H1 (cell line): ENCODE measurements around the gene EGLN3. TPM values are rescaled to one million over a fixed set of nuclear protein-coding genes. Genes with fewer than 3 reads are reported as not detected.

Experiments used
- CTCF ChIA-PET: fragments of 300-600 bp; sonication (Branson Sonifier 250); formaldehyde crosslinking; loops from one replicate; lab custom pipeline; 2021; ENCODE audit not compliant: partially characterized antibody; lab: Charles Lee
- POLR2A ChIA-PET: fragments of 300-600 bp; sonication (Branson Sonifier 250); formaldehyde crosslinking; loops from one replicate; lab custom pipeline; 2021; ENCODE audit warnings: inconsistent platforms; ENCODE audit not compliant: partially characterized antibody; lab: Charles Lee
- DNase-seq, 2 experiments: peaks; one replicate each; pipeline versions ENCODE4 v3.0.0 to v3.0.0-alpha.2; 2010 to 2022; ENCODE audit warnings: low spot score in 2 of 2, low read depth in 1 of 2, mixed read lengths in 1 of 2
- FAIRE-seq: peaks from 2 replicates; lab custom pipeline; 2011; peaks lifted over from hg19 to GRCh38; lab: Jason Lieb, UNC
- H2AFZ ChIP-seq: 2 replicates; pipeline ENCODE4 v1.8.1; 2012; ENCODE audit warnings: low read length, inconsistent platforms
- H2AK5ac ChIP-seq: 2 replicates; pipeline ENCODE4 v1.6.1; 2013; ENCODE audit warnings: low read depth, low read length
- H2BK120ac ChIP-seq: replicated peaks from 2 replicates; pipeline ENCODE3; 2013; ENCODE audit warnings: low read depth, low read length, inconsistent platforms
- H2BK12ac ChIP-seq: 2 replicates; pipeline ENCODE4 v1.6.1; 2013; ENCODE audit warnings: low read depth, low read length
- H2BK15ac ChIP-seq: 2 replicates; pipeline ENCODE4 v1.6.1; 2013; ENCODE audit warnings: low read length
- H2BK20ac ChIP-seq: 2 replicates; pipeline ENCODE4 v1.6.1; 2013; ENCODE audit warnings: low read length
- H2BK5ac ChIP-seq: 2 replicates; pipeline ENCODE4 v1.6.1; 2013; ENCODE audit warnings: low read depth, low read length
- H3K14ac ChIP-seq: 2 replicates; pipeline ENCODE4 v1.6.1; 2013; ENCODE audit warnings: inconsistent platforms; ENCODE audit not compliant: insufficient read length
- H3K18ac ChIP-seq: 2 replicates; pipeline ENCODE4 v1.6.1; 2013; ENCODE audit warnings: low read length; ENCODE audit errors: extremely low read depth
- H3K23ac ChIP-seq: 2 replicates; pipeline ENCODE4 v1.6.1; 2013; ENCODE audit warnings: inconsistent platforms; ENCODE audit not compliant: insufficient read length
- H3K23me2 ChIP-seq: 2 replicates; pipeline ENCODE4 v1.6.1; 2013; ENCODE audit warnings: low read depth, low read length
- H3K27ac ChIP-seq: 2 replicates; pipeline ENCODE4 v1.6.1; 2011; ENCODE audit warnings: low read depth, low read length, inconsistent platforms
- H3K27me3 ChIP-seq, 4 experiments: replicated peaks in 1 of 4; 1 replicate in 1 of 4; 2 replicates in 3 of 4; pipeline versions ENCODE4 v1.6.1 to v1.8.1; 2011 to 2013; ENCODE audit warnings: low read length in 3 of 4, mild to moderate bottlenecking in 3 of 4, inconsistent platforms in 2 of 4, mixed read lengths in 2 of 4, moderate library complexity in 1 of 4; ENCODE audit not compliant: control insufficient read depth in 3 of 4, insufficient read depth in 3 of 4; ENCODE audit errors: extremely low read depth in 1 of 4
- H3K36me3 ChIP-seq, 4 experiments: 2 replicates each; pipeline versions ENCODE4 v1.6.1 to v1.8.1; 2011 to 2013; ENCODE audit warnings: mild to moderate bottlenecking in 4 of 4, low read length in 3 of 4, moderate library complexity in 2 of 4, control low read depth in 1 of 4, inconsistent platforms in 1 of 4; ENCODE audit not compliant: insufficient read depth in 4 of 4, control insufficient read depth in 2 of 4
- H3K4ac ChIP-seq: replicated peaks from 2 replicates; pipeline ENCODE3; 2013; ENCODE audit warnings: low read length, low read depth, mixed read lengths, inconsistent platforms; ENCODE audit not compliant: insufficient read length
- H3K4me1 ChIP-seq, 4 experiments: replicated peaks in 1 of 4; 1 replicate in 1 of 4; 2 replicates in 3 of 4; pipeline versions ENCODE4 v1.6.1 to v1.8.1; 2011 to 2013; ENCODE audit warnings: low read length in 3 of 4, inconsistent platforms in 2 of 4, mixed read lengths in 1 of 4; ENCODE audit not compliant: insufficient read depth in 4 of 4, control insufficient read depth in 3 of 4
- H3K4me2 ChIP-seq, 2 experiments: 2 replicates each; pipeline versions ENCODE4 v1.6.1 to v1.8.1; 2011 to 2013; ENCODE audit warnings: low read depth in 2 of 2, low read length in 2 of 2, control low read depth in 1 of 2, inconsistent platforms in 1 of 2, mild to moderate bottlenecking in 1 of 2; ENCODE audit not compliant: insufficient read depth in 1 of 2
- H3K4me3 ChIP-seq, 4 experiments: fragments of 200-600, 300-600 bp in 1 of 4; sonication (generic), shearing (Covaris generic), sonication (Bioruptor Twin) in 1 of 4; 2 replicates each; pipeline versions ENCODE4 v1.5.1 to v1.8.1; 2011 to 2016; ENCODE audit warnings: low read length in 4 of 4, low read depth in 3 of 4, control low read depth in 2 of 4, inconsistent platforms in 2 of 4, mild to moderate bottlenecking in 2 of 4, mixed read lengths in 1 of 4, moderate library complexity in 1 of 4; ENCODE audit not compliant: insufficient read depth in 2 of 4; ENCODE audit errors: extremely low read depth in 1 of 4
- H3K56ac ChIP-seq: replicated peaks from 2 replicates; pipeline ENCODE3; 2013; ENCODE audit warnings: low read depth, mild to moderate bottlenecking, mixed read lengths, low read length, inconsistent platforms; ENCODE audit not compliant: insufficient read length
- H3K79me1 ChIP-seq: 2 replicates; pipeline ENCODE4 v1.6.1; 2013; ENCODE audit warnings: low read depth, low read length, control low read depth
- H3K79me2 ChIP-seq, 2 experiments: 2 replicates each; pipeline versions ENCODE4 v1.6.1 to v1.8.1; 2012 to 2013; ENCODE audit warnings: low read length in 2 of 2, mild to moderate bottlenecking in 2 of 2, inconsistent platforms in 1 of 2; ENCODE audit not compliant: insufficient read depth in 2 of 2, control insufficient read depth in 1 of 2
- H3K9ac ChIP-seq, 4 experiments: replicated peaks in 1 of 4; 1 replicate in 1 of 4; 2 replicates in 3 of 4; pipeline versions ENCODE4 v1.6.1 to v1.8.1; 2011 to 2013; ENCODE audit warnings: low read depth in 3 of 4, low read length in 3 of 4, control low read depth in 2 of 4, mild to moderate bottlenecking in 2 of 4, moderate library complexity in 2 of 4, inconsistent platforms in 1 of 4; ENCODE audit errors: extremely low read depth in 1 of 4
- H3K9me3 ChIP-seq, 2 experiments: 2 replicates each; pipeline versions ENCODE4 v1.6.1 to v1.8.1; 2012 to 2013; ENCODE audit warnings: mild to moderate bottlenecking in 2 of 2, moderate library complexity in 2 of 2, control low read depth in 1 of 2, inconsistent platforms in 1 of 2, low read depth in 1 of 2, low read length in 1 of 2, mixed read lengths in 1 of 2; ENCODE audit not compliant: insufficient read depth in 2 of 2
- H4K20me1 ChIP-seq, 2 experiments: replicated peaks in 1 of 2; 2 replicates each; pipeline versions ENCODE3 to v1.8.1; 2011 to 2013; ENCODE audit warnings: inconsistent platforms in 2 of 2, low read length in 2 of 2, mild to moderate bottlenecking in 1 of 2; ENCODE audit not compliant: insufficient read depth in 2 of 2, control insufficient read depth in 1 of 2
- H4K5ac ChIP-seq: 2 replicates; pipeline ENCODE4 v1.6.1; 2013; ENCODE audit warnings: low read length, low read depth, mixed read lengths, inconsistent platforms; ENCODE audit not compliant: insufficient read length
- H4K8ac ChIP-seq: 2 replicates; pipeline ENCODE4 v1.8.0; 2013; ENCODE audit warnings: mild to moderate bottlenecking, moderate library complexity, low read length, inconsistent platforms; ENCODE audit not compliant: insufficient read depth; ENCODE audit errors: extremely low read depth
- H4K91ac ChIP-seq: replicated peaks from 2 replicates; pipeline ENCODE3; 2013; ENCODE audit warnings: low read length, mixed read lengths, inconsistent platforms; ENCODE audit not compliant: insufficient read length
- CBX8 ChIP-seq: fragments of 300-800, 300-1000 bp; sonication (generic); IDR thresholded peaks from 2 replicates; pipeline ENCODE4 v1.7.1; 2016; ENCODE audit warnings: low read depth, low read length, borderline replicate concordance
- CHD2 ChIP-seq: IDR thresholded peaks from 2 replicates; pipeline ENCODE4 v1.6.1; 2012; ENCODE audit warnings: low read length, improper control_type of control experiment
- E2F6 ChIP-seq: IDR thresholded peaks from 2 replicates; pipeline ENCODE4 v1.6.1; 2012; ENCODE audit warnings: inconsistent platforms
- FOSL1 ChIP-seq: IDR thresholded peaks from 2 replicates; pipeline ENCODE4 v1.6.1; 2011; ENCODE audit warnings: mild to moderate bottlenecking, low read depth, low read length, moderate library complexity; ENCODE audit not compliant: insufficient read depth
- JUND ChIP-seq: IDR thresholded peaks from 2 replicates; pipeline ENCODE4 v1.6.1; 2011; ENCODE audit warnings: mild to moderate bottlenecking, improper control_type of control experiment, low read length
- POLR2AphosphoS5 ChIP-seq: IDR thresholded peaks from 2 replicates; pipeline ENCODE4 v1.6.1; 2011; ENCODE audit warnings: low read depth, low read length
- RFX5 ChIP-seq: IDR thresholded peaks from 2 replicates; pipeline ENCODE4 v1.6.1; 2011; ENCODE audit warnings: low read depth, low read length, improper control_type of control experiment, borderline replicate concordance
- SP4 ChIP-seq: IDR thresholded peaks from 2 replicates; pipeline ENCODE4 v1.6.1; 2012; ENCODE audit warnings: low read length, inconsistent platforms
- SUZ12 ChIP-seq: fragments of 200-600 bp; sonication (generic); IDR thresholded peaks from 2 replicates; pipeline ENCODE4 v1.6.1; 2012; ENCODE audit warnings: mild to moderate bottlenecking, inconsistent platforms, low read length, moderate library complexity, mixed read lengths
- TAF7 ChIP-seq: optimal IDR thresholded peaks from 2 replicates; pipeline ENCODE3; 2011; ENCODE audit warnings: low read depth, mild to moderate bottlenecking, inconsistent platforms, low read length, moderate library complexity, borderline replicate concordance
- YY1 ChIP-seq: IDR thresholded peaks from 2 replicates; pipeline ENCODE4 v1.6.1; 2011; ENCODE audit warnings: low read depth, mild to moderate bottlenecking, low read length
- WGBS, 2 experiments: shearing (Covaris generic) in 1 of 2; methylation state at CpG; one replicate each; pipeline versions ENCODE4 v1.1.6 to v1.1.7; 2013 to 2015; ENCODE audit warnings: low lambda C conversion rate in 2 of 2, mixed read lengths in 2 of 2, inconsistent platforms in 1 of 2, low coverage in 1 of 2, missing lambda C conversion rate in 1 of 2; ENCODE audit not compliant: insufficient replicate concordance in 2 of 2, insufficient coverage in 1 of 2, insufficient read length in 1 of 2; ENCODE audit errors: extremely low coverage in 1 of 2, missing lambda C conversion rate in 1 of 2; 5-methylcytosine and 5-hydroxymethylcytosine counted together
- polyA plus RNA-seq, 7 experiments: library from polyadenylated mRNA; depleted of rRNA in 3 of 7; stranded (reverse) in 5 of 7; unstranded in 2 of 7; fragments of >200 nt in 5 of 7; fragments of 200-250 nt in 2 of 7; gene quantifications; 1 replicate in 5 of 7; 2 replicates in 1 of 7; 4 replicates in 1 of 7; pipeline versions ENCODE4 v1.2.1 to v1.2.3, GENCODE V29; 2011 to 2013; ENCODE audit warnings: missing spikeins in 2 of 7, mixed read lengths in 2 of 7
- total RNA-seq: library from RNA; stranded (reverse); fragmentation: NEBNext Ultra II Directional; extraction: Animal tissue kit (Norgen Biotek cat#: 25700); gene quantifications from 2 replicates; pipeline ENCODE4 v1.2.1, GENCODE V29; 2021
- TF ChIP-seq, protein P1 (sequence below): IDR thresholded peaks from 2 replicates; pipeline ENCODE4 v1.6.1; 2012; ENCODE audit warnings: low read length, inconsistent platforms

Gene EGLN3
- total and polyA plus RNA-seq, 2 of the 8 experiments (the other 6 are each of a cell fraction or from before 2014, with no cell fraction given) = 10.6 to 27.3 TPM

- no peak for FAIRE-seq
- no peak overlapping the region for H3K4ac ChIP-seq
- H3K36me3 ChIP-seq = peaks cover 6 to 47% (median 20%) of the 10 kb centered on the region in 4 experiments; a peak in 7 of 8 replicates
- H2AFZ ChIP-seq = no peak overlapping the region
- H2BK20ac ChIP-seq = no peak overlapping the region
- H3K79me1 ChIP-seq = peaks cover 5% of the 10 kb centered on the region; the same call in 1 of the 2 replicates
- no peak overlapping the region for H3K14ac ChIP-seq
- H3K27me3 ChIP-seq = no peaks in the 10 kb centered on the region
- H3K18ac ChIP-seq = no peak overlapping the region
- ChIA-PET CTCF (interaction anchor here (2.0 to 2.6 kb wide), 2 partner anchors 20 to 79 kb away, joined by 6 to 13 read pairs; no protein-coding TSS in a partner anchor), POLR2A (no interaction called here)
- no peak overlapping the region for H3K9ac ChIP-seq
- H2AK5ac ChIP-seq = no peak overlapping the region
- H2BK15ac ChIP-seq = no peak overlapping the region
- H3K27ac ChIP-seq = no peak overlapping the region
- H3K4me2 ChIP-seq = no peak overlapping the region
- no peak overlapping the region for H3K56ac ChIP-seq
- H2BK12ac ChIP-seq = no peak overlapping the region
- H3K79me2 ChIP-seq = peaks cover 0 to 31% of the 10 kb centered on the region in 2 experiments; a peak in 3 of 4 replicates
- no peak overlapping the region for H3K4me3 ChIP-seq
- H2BK120ac ChIP-seq = no peak overlapping the region
- H3K4me1 ChIP-seq = peaks cover 7 to 19% (median 15%) of the 10 kb centered on the region in 4 experiments; a peak in 6 of 7 replicates
- no peak for DNase-seq
- H3K23ac ChIP-seq = no peak overlapping the region
- WGBS, 2 experiments = 93% methylated on average over 8 of the region's 8 CpGs; no CpG with 5 or more reads in 1 of the 2 experiments
- no peak overlapping the region for H2BK5ac ChIP-seq
- H3K23me2 ChIP-seq = no peaks in the 10 kb centered on the region
- H4K5ac ChIP-seq = no peak overlapping the region
- no peak overlapping the region for H4K91ac ChIP-seq
- H3K9me3 ChIP-seq = no peaks in the 10 kb centered on the region
- no peak overlapping the region for H4K8ac ChIP-seq
- H4K20me1 ChIP-seq = peaks cover 0 to 5% of the 10 kb centered on the region in 2 experiments
- no peak for TF ChIP-seq RFX5
- no peak for TF ChIP-seq POLR2AphosphoS5
- TF ChIP-seq, protein P1, sequence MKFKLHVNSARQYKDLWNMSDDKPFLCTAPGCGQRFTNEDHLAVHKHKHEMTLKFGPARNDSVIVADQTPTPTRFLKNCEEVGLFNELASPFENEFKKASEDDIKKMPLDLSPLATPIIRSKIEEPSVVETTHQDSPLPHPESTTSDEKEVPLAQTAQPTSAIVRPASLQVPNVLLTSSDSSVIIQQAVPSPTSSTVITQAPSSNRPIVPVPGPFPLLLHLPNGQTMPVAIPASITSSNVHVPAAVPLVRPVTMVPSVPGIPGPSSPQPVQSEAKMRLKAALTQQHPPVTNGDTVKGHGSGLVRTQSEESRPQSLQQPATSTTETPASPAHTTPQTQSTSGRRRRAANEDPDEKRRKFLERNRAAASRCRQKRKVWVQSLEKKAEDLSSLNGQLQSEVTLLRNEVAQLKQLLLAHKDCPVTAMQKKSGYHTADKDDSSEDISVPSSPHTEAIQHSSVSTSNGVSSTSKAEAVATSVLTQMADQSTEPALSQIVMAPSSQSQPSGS = no peak
- no peak for TF ChIP-seq E2F6
- TF ChIP-seq SP4 = no peak
- no peak for TF ChIP-seq CBX8
- no peak for TF ChIP-seq JUND
- no peak for TF ChIP-seq TAF7
- no peak for TF ChIP-seq YY1
- TF ChIP-seq FOSL1 = no peak
- no peak for TF ChIP-seq CHD2
- TF ChIP-seq SUZ12 = no peak
Observed at GRCh38 chr14:33928895-33929294, 22.0 kb downstream of the EGLN3 start.
